ENCODE measurements around the gene STRIP2.

The STRIP2 gene

GRCh38 chr7:129434675-129435318 lies 565 bp downstream of the STRIP2 start (continued):
- TF ChIP-seq ZFP37 (tag by site-specific recombination; IDR thresholded peaks at IDR 0.05) = 0 out of 2 replicates have a peak, but pooled peaks have one; percentile 2
- peak; percentile 42 for TF ChIP-seq ZBTB17 (tag by site-specific recombination; IDR thresholded peaks at IDR 0.05)
- 0 out of 2 replicates have a peak, but pooled peaks have one; percentile 31 for TF ChIP-seq ZBTB48 (tag by site-specific recombination; IDR thresholded peaks at IDR 0.05)
- peak; percentile 77; the same call in 1 of the 2 replicates for TF ChIP-seq REPIN1 (tag by site-specific recombination; IDR thresholded peaks at IDR 0.05; ENCODE audit: low read depth)
- TF ChIP-seq ZNF416 (tag by site-specific recombination; IDR thresholded peaks at IDR 0.05) = no peak
- peak; percentile 6; the same call in 1 of the 2 replicates for TF ChIP-seq PRDM10 (tag by site-specific recombination; IDR thresholded peaks at IDR 0.05)
- TF ChIP-seq, protein P1, sequence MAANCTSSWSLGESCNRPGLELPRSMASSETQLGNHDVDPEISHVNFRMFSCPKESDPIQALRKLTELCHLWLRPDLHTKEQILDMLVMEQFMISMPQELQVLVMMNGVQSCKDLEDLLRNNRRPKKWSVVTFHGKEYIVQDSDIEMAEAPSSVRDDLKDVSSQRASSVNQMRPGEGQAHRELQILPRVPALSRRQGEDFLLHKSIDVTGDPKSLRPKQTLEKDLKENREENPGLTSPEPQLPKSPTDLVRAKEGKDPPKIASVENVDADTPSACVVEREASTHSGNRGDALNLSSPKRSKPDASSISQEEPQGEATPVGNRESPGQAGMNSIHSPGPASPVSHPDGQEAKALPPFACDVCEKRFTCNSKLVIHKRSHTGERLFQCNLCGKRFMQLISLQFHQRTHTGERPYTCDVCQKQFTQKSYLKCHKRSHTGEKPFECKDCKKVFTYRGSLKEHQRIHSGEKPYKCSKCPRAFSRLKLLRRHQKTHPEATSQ (tag by site-specific recombination; IDR thresholded peaks at IDR 0.05) = no peak
- no peak for TF ChIP-seq GLIS2 (tag by site-specific recombination; IDR thresholded peaks at IDR 0.05)
- TF ChIP-seq ZNF335 (tag by site-specific recombination; conservative IDR thresholded peaks at IDR 0.05) = peak; percentile 95
- no peak for TF ChIP-seq INSM2 (tag by site-specific recombination; IDR thresholded peaks at IDR 0.05)
- no peak for TF ChIP-seq KLF9 (tag by site-specific recombination; IDR thresholded peaks at IDR 0.05; ENCODE audit: low read depth)
- TF ChIP-seq, protein P2, sequence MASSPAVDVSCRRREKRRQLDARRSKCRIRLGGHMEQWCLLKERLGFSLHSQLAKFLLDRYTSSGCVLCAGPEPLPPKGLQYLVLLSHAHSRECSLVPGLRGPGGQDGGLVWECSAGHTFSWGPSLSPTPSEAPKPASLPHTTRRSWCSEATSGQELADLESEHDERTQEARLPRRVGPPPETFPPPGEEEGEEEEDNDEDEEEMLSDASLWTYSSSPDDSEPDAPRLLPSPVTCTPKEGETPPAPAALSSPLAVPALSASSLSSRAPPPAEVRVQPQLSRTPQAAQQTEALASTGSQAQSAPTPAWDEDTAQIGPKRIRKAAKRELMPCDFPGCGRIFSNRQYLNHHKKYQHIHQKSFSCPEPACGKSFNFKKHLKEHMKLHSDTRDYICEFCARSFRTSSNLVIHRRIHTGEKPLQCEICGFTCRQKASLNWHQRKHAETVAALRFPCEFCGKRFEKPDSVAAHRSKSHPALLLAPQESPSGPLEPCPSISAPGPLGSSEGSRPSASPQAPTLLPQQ (tag by site-specific recombination; IDR thresholded peaks at IDR 0.05) = 0 out of 2 replicates have a peak, but pooled peaks have one; percentile 6
- TF ChIP-seq TSHZ1 (tag by site-specific recombination; IDR thresholded peaks at IDR 0.05; ENCODE audit: borderline replicate concordance) = 0 out of 2 replicates have a peak, but pooled peaks have one; percentile 8
- peak; percentile 7 for TF ChIP-seq ZBTB20 (tag by site-specific recombination; IDR thresholded peaks at IDR 0.05)
- TF ChIP-seq ZNF548 (tag by site-specific recombination; IDR thresholded peaks at IDR 0.05) = no peak
- TF ChIP-seq ZBTB7A (tag by site-specific recombination; IDR thresholded peaks at IDR 0.05; ENCODE audit: low read depth) = peak; percentile 8; the same call in 1 of the 2 replicates
- TF ChIP-seq ZXDB (tag by site-specific recombination; IDR thresholded peaks at IDR 0.05) = no peak
- TF ChIP-seq, protein P3, sequence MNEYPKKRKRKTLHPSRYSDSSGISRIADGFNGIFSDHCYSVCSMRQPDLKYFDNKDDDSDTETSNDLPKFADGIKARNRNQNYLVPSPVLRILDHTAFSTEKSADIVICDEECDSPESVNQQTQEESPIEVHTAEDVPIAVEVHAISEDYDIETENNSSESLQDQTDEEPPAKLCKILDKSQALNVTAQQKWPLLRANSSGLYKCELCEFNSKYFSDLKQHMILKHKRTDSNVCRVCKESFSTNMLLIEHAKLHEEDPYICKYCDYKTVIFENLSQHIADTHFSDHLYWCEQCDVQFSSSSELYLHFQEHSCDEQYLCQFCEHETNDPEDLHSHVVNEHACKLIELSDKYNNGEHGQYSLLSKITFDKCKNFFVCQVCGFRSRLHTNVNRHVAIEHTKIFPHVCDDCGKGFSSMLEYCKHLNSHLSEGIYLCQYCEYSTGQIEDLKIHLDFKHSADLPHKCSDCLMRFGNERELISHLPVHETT (tag by site-specific recombination; IDR thresholded peaks at IDR 0.05) = no peak
- 0 out of 2 replicates have a peak, but pooled peaks have one; percentile 11 for TF ChIP-seq ZNF561 (tag by site-specific recombination; IDR thresholded peaks at IDR 0.05; ENCODE audit: borderline replicate concordance)
- 0 out of 2 replicates have a peak, but pooled peaks have one; percentile 45 for TF ChIP-seq ZNF266 (tag by site-specific recombination; IDR thresholded peaks at IDR 0.05; ENCODE audit: low read depth)
- TF ChIP-seq, protein P4, sequence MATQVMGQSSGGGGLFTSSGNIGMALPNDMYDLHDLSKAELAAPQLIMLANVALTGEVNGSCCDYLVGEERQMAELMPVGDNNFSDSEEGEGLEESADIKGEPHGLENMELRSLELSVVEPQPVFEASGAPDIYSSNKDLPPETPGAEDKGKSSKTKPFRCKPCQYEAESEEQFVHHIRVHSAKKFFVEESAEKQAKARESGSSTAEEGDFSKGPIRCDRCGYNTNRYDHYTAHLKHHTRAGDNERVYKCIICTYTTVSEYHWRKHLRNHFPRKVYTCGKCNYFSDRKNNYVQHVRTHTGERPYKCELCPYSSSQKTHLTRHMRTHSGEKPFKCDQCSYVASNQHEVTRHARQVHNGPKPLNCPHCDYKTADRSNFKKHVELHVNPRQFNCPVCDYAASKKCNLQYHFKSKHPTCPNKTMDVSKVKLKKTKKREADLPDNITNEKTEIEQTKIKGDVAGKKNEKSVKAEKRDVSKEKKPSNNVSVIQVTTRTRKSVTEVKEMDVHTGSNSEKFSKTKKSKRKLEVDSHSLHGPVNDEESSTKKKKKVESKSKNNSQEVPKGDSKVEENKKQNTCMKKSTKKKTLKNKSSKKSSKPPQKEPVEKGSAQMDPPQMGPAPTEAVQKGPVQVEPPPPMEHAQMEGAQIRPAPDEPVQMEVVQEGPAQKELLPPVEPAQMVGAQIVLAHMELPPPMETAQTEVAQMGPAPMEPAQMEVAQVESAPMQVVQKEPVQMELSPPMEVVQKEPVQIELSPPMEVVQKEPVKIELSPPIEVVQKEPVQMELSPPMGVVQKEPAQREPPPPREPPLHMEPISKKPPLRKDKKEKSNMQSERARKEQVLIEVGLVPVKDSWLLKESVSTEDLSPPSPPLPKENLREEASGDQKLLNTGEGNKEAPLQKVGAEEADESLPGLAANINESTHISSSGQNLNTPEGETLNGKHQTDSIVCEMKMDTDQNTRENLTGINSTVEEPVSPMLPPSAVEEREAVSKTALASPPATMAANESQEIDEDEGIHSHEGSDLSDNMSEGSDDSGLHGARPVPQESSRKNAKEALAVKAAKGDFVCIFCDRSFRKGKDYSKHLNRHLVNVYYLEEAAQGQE (tag by site-specific recombination; IDR thresholded peaks at IDR 0.05) = 0 out of 2 replicates have a peak, but pooled peaks have one; percentile 4

All from HEK293 (cell line).